ENCODE data around the gene C1QTNF9.
"Not testable (repeated sequence)": the region's sequence is repeated elsewhere in the genome, so short reads cannot be mapped to it uniquely, and the experiment has no call there.

Gene C1QTNF9

GRCh38 chr13:24309300-24309699, at the start of gene C1QTNF9:
Gene C1QTNF9, plus strand, starts transcription at chr13:24309580. Its CDS starts 6,424 bp downstream, at chr13:24316004.
- not testable (repeated sequence) for DNase-seq (ENCODE audit: low read depth)

DNA sequence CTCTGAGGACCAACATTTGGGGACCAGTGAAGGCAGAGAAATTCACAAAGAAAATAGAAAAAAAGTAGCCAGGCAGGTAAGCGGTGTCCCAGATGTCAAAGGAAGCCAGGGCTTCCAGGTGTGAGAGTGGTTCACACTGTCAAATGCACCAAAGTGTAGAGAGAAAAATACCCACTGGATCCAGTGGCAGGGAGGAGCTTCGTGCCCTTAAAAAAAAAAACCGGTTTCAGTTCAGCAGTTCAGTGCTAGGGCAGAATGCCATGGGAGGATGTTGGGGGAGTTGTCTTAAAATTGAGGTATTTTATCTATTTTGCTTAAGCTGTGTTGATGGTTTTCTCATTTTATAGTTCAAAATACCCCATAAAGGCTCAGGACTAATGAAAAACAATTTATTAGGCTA, 47.8 kb upstream of the C1QTNF9 start:
- TF ChIP-seq, protein P1, sequence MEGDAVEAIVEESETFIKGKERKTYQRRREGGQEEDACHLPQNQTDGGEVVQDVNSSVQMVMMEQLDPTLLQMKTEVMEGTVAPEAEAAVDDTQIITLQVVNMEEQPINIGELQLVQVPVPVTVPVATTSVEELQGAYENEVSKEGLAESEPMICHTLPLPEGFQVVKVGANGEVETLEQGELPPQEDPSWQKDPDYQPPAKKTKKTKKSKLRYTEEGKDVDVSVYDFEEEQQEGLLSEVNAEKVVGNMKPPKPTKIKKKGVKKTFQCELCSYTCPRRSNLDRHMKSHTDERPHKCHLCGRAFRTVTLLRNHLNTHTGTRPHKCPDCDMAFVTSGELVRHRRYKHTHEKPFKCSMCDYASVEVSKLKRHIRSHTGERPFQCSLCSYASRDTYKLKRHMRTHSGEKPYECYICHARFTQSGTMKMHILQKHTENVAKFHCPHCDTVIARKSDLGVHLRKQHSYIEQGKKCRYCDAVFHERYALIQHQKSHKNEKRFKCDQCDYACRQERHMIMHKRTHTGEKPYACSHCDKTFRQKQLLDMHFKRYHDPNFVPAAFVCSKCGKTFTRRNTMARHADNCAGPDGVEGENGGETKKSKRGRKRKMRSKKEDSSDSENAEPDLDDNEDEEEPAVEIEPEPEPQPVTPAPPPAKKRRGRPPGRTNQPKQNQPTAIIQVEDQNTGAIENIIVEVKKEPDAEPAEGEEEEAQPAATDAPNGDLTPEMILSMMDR (conservative IDR thresholded peaks at IDR 0.05; ENCODE audit: control insufficient read depth, insufficient read depth, low read depth, low read length), result no peak
- H3K4me3 ChIP-seq (ENCODE audit: control insufficient read depth, low read depth, low read length), result no peak overlapping the region
- no peak for DNase-seq (ENCODE audit: low read depth)

More at GRCh38 chr13:24309300-24309699, at the start of gene C1QTNF9:
- not testable (repeated sequence) for H3K4me3 ChIP-seq (ENCODE audit: control insufficient read depth, low read depth, low read length)

DNA sequence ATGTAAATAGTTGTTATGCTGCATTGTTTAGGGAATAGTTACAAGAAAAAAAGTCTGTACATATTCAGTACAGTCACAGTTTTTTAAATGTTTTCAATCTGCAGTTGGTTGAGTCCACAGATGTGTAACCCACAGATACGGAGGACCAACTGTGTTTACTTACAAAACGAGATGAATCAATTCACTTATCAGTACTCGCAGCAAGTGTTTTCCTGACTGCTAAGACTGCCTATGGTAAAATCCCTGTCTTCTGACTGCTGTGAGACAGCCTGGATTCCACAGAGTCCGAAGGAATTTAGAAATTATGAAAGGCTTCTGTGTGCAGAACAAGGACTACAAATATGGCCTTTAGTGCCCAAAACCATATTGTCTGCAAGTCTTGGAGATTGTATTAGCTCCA, 45.7 kb upstream of the C1QTNF9 start:
- TF ChIP-seq, protein P1 (conservative IDR thresholded peaks at IDR 0.05; ENCODE audit: control insufficient read depth, insufficient read depth, low read depth, low read length), result no peak
- no peak overlapping the region for H3K4me3 ChIP-seq (ENCODE audit: control insufficient read depth, low read depth, low read length)

DNA sequence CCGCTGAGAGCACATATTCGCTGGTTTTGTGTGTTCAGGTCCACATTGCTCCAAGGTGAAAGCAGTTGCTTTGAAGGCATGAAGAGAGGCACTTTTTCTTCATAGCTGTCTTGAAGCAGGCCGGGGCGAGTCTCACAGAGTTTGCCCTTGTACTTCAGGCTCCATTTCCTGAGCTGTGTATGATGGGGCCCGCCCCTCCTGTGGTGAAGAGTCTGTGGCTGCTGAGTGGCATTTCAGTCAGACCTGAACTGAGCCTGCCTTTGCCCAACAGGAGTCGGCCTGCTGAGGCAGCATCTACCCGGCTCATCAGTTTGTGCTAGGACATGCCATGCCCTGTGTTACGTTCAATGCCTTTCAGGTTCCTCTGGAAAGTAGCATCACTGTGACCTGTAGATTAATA, 44.4 kb upstream of the C1QTNF9 start:
- TF ChIP-seq, protein P1 (conservative IDR thresholded peaks at IDR 0.05; ENCODE audit: control insufficient read depth, insufficient read depth, low read depth, low read length), result no peak
- no peak for DNase-seq (ENCODE audit: low read depth)
- H3K4me3 ChIP-seq (ENCODE audit: control insufficient read depth, low read depth, low read length), result no peak overlapping the region

More for the DNA sequence above, 45.7 kb upstream of the C1QTNF9 start:
- DNase-seq (ENCODE audit: low read depth), result no peak

DNA sequence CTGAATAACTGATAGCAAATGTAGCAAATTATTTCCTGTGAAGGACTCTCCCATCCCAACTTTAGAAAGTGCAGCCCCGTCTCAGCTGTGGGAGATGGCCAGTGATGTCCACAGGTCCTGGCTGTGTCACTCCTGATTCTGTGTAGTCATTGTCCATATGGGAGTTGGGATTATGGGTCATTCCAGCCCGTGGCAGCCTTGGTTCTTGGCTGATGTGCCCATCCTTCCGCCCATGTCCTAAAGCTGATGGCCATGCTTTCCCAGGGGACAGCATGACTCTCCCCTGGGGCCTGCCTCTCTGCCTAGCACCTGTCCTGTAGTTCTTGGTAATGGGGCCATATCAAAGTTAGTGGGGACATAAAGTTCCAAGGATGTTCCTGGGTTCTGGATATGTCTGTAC, 43.9 kb upstream of the C1QTNF9 start:
- DNase-seq (ENCODE audit: low read depth), result no peak
- H3K4me3 ChIP-seq (ENCODE audit: control insufficient read depth, low read depth, low read length), result no peak overlapping the region
- TF ChIP-seq, protein P1 (conservative IDR thresholded peaks at IDR 0.05; ENCODE audit: control insufficient read depth, insufficient read depth, low read depth, low read length), result no peak

- TF ChIP-seq, protein P1 (conservative IDR thresholded peaks at IDR 0.05; ENCODE audit: control insufficient read depth, insufficient read depth, low read depth, low read length), result no peak
- peak; percentile 62 for DNase-seq (ENCODE audit: low read depth)
- no peak overlapping the region for H3K4me3 ChIP-seq (ENCODE audit: control insufficient read depth, low read depth, low read length)
Observed at GRCh38 chr13:24267274-24267673, 42.1 kb upstream of the C1QTNF9 start.

GRCh38 chr13:24267801-24268200, 41.6 kb upstream of the C1QTNF9 start:
- no peak for DNase-seq (ENCODE audit: low read depth)
- TF ChIP-seq, protein P1 (conservative IDR thresholded peaks at IDR 0.05; ENCODE audit: control insufficient read depth, insufficient read depth, low read depth, low read length), result no peak
- peak overlapping the region; percentile 8 for H3K4me3 ChIP-seq (ENCODE audit: control insufficient read depth, low read depth, low read length)
